ENCODE measurements around the gene ZNF613.

DNA sequence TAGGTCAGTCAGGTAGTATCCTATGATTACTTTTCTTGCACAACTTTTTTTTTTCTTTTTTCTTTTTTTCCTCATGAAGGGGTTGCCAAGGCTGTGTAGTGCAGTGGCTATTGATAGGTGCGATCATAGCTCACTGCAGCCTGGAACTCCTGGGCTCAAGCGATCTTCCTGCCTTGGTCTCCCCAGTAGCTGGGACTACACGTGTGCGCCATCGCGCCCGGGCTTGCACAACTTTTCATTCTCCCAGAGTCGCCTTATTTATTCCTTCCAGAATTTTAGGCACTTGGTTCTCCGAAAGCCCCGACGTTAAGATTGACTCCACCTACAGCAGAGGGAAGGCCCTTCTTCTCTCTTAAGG, 867 bp upstream of the ZNF613 start:
- no peak for TF ChIP-seq EZH2 (IDR thresholded peaks at IDR 0.05; ENCODE audit: borderline replicate concordance, low read depth, low read length, poor library complexity, severe bottlenecking)
- TF ChIP-seq, protein P1, sequence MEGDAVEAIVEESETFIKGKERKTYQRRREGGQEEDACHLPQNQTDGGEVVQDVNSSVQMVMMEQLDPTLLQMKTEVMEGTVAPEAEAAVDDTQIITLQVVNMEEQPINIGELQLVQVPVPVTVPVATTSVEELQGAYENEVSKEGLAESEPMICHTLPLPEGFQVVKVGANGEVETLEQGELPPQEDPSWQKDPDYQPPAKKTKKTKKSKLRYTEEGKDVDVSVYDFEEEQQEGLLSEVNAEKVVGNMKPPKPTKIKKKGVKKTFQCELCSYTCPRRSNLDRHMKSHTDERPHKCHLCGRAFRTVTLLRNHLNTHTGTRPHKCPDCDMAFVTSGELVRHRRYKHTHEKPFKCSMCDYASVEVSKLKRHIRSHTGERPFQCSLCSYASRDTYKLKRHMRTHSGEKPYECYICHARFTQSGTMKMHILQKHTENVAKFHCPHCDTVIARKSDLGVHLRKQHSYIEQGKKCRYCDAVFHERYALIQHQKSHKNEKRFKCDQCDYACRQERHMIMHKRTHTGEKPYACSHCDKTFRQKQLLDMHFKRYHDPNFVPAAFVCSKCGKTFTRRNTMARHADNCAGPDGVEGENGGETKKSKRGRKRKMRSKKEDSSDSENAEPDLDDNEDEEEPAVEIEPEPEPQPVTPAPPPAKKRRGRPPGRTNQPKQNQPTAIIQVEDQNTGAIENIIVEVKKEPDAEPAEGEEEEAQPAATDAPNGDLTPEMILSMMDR (conservative IDR thresholded peaks at IDR 0.05; ENCODE audit: low read depth, low read length), result no peak

Data from A673 (cell line).